Gastroesophageal sphincter (tissue), 3 donors: ENCODE measurements around the gene KCTD2.

ENCODE experiments used
- POLR2A ChIP-seq, 2 donors: fragments of 450-650 bp; IDR thresholded peaks; one replicate each; pipeline ENCODE4 v1.6.1; 2017; ENCODE audit warnings: antibody characterized with exemption in 2 of 2, mild to moderate bottlenecking in 2 of 2, moderate library complexity in 1 of 2
- TF ChIP-seq, protein P1 (sequence below), 4 experiments: fragments of 200-600 bp in 2 of 4; fragments of 450-650 bp in 2 of 4; sonication (generic) in 1 of 4; IDR thresholded peaks; one replicate each; pipeline ENCODE4 v1.5.1; 2017 to 2019; ENCODE audit warnings: antibody characterized with exemption in 4 of 4, mild to moderate bottlenecking in 2 of 4, moderate library complexity in 2 of 4

DNA sequence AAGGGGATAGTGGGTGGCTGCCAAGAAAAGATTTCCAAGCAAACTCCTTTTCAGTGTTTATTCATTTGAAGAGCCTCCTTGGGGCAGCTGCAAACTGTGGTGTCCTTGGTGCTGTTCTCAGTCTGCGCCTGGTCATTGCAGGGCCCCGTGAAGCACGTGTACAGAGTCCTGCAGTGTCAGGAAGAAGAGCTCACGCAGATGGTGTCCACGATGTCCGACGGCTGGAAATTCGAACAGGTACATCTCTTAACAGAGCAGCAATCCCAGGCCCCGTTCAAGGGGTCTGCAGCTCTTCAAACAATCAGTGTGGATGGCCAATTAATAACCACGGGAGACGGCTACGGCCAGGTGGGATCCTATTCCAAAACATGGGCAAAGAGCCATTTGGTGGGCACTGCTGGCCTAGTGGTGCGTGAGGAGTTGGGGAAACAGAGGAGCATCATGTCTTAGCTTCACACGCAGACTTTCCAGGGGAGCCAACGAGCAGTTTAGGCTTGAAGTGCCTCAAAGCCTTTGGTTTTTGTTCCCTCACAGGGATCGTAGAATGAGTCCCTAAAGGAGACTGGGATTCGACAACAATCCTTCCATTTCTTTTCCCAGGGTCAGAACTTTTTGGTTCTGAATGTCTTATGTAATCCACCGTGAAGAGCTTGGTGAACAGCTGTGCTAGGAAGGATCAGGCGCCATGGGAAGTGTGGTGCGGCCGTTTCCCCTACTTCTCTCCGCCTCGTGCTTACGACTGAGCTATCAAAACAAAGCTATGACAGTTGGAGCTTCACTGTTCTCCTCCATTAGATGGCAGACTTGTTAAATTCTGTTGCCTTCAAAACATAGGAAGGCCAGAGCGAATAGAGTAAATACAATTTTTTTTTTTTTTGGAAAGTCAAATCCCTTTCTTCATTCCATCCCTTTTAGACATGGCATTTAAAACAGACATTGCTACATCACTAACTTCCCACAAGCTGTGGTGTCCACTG, 12.6 kb downstream of the KCTD2 start:
- TF ChIP-seq, protein P1, sequence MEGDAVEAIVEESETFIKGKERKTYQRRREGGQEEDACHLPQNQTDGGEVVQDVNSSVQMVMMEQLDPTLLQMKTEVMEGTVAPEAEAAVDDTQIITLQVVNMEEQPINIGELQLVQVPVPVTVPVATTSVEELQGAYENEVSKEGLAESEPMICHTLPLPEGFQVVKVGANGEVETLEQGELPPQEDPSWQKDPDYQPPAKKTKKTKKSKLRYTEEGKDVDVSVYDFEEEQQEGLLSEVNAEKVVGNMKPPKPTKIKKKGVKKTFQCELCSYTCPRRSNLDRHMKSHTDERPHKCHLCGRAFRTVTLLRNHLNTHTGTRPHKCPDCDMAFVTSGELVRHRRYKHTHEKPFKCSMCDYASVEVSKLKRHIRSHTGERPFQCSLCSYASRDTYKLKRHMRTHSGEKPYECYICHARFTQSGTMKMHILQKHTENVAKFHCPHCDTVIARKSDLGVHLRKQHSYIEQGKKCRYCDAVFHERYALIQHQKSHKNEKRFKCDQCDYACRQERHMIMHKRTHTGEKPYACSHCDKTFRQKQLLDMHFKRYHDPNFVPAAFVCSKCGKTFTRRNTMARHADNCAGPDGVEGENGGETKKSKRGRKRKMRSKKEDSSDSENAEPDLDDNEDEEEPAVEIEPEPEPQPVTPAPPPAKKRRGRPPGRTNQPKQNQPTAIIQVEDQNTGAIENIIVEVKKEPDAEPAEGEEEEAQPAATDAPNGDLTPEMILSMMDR (IDR thresholded peaks at IDR 0.05): peak in 3 of 4 experiments; percentile 46 to 57 (median 54)
- no peak for TF ChIP-seq POLR2A (IDR thresholded peaks at IDR 0.05)
